HFF-Myc (cell line): ENCODE measurements around the gene DMBT1.

Experiments
- DNase-seq: peaks from one replicate; pipeline ENCODE4 v3.0.0-alpha.2; 2011; ENCODE audit warnings: low read depth; ENCODE audit errors: extremely low read depth
- H3K4me3 ChIP-seq: replicated peaks from 2 replicates; pipeline ENCODE4 v1.5.1; 2011; ENCODE audit warnings: low read depth, mild to moderate bottlenecking, control low read depth, low read length
- TF ChIP-seq, protein P1 (sequence below): IDR thresholded peaks from 2 replicates; pipeline ENCODE4 v1.5.1; 2012; ENCODE audit warnings: mild to moderate bottlenecking, low read depth, low read length, control low read depth; ENCODE audit errors: missing control alignments

Gene DMBT1

DNA sequence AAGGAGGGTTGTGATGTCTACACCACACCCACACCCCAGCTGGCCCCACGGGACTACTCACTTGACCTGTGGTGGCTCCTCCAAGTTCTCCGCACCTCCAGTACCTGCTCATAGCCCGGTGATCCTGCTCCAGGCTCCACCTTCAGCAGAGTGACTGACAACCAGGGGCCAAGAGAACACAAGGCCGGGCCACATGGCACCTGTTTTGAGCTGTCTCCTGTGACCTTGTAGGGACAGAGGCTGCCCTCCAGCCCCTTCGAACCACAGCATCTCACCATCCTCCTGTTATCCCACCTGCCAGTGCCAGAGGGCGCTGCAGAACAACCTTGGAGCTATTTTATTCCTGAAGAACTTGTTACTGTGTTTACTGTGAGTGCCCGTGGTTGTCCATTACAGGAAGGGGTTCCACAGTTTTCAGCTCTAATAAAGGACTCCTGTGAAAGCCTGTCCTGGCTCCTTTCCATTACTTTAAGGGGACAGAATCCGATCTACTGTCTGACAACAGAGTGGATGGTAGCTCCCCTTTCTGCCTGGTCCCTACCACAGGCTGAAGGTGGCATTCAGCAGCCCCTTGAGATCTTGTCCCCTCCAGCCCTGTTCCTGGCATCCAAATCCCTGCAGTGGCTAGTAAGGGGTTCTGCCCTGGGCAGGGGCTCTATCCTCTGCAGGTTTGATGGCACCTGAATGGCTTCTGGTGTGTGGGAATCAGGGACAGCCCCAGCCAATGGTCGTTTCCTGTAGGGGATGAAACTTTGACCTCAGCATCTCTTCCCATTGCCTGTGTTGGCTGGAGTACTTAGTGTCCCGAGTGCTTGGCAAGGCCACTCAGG is 88.3 kb downstream of the DMBT1 start:
- TF ChIP-seq, protein P1, sequence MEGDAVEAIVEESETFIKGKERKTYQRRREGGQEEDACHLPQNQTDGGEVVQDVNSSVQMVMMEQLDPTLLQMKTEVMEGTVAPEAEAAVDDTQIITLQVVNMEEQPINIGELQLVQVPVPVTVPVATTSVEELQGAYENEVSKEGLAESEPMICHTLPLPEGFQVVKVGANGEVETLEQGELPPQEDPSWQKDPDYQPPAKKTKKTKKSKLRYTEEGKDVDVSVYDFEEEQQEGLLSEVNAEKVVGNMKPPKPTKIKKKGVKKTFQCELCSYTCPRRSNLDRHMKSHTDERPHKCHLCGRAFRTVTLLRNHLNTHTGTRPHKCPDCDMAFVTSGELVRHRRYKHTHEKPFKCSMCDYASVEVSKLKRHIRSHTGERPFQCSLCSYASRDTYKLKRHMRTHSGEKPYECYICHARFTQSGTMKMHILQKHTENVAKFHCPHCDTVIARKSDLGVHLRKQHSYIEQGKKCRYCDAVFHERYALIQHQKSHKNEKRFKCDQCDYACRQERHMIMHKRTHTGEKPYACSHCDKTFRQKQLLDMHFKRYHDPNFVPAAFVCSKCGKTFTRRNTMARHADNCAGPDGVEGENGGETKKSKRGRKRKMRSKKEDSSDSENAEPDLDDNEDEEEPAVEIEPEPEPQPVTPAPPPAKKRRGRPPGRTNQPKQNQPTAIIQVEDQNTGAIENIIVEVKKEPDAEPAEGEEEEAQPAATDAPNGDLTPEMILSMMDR = peak; percentile 73
- DNase-seq = peak; percentile 3
- H3K4me3 ChIP-seq = no peak overlapping the region

DNA sequence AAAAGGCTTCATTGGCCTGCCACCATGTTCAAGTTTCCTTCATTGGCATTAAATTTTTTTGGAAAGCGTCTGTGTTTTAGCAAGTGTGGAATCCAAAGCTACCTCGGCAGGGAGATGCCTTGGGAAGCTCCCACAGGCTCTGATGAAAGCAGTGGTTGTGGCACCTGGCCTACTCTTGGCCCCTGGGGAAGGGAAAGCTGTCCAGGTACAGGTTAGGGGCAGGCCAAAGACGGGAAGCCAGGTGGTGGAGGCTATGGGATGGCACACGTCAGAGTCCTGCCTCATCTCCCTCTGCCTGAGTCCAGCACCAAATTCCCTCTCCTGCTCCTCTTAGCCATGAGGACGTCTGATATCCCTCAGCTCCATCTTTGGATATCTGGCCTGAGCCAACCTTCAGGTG is 89.3 kb downstream of the DMBT1 start:
- no peak for DNase-seq
- H3K4me3 ChIP-seq = no peak overlapping the region
- TF ChIP-seq, protein P1 = no peak

- TF ChIP-seq, protein P1 = no peak
- no peak for DNase-seq
- no peak overlapping the region for H3K4me3 ChIP-seq
Measured at GRCh38 chr10:122650331-122650730, 89.8 kb downstream of the DMBT1 start.

DNA sequence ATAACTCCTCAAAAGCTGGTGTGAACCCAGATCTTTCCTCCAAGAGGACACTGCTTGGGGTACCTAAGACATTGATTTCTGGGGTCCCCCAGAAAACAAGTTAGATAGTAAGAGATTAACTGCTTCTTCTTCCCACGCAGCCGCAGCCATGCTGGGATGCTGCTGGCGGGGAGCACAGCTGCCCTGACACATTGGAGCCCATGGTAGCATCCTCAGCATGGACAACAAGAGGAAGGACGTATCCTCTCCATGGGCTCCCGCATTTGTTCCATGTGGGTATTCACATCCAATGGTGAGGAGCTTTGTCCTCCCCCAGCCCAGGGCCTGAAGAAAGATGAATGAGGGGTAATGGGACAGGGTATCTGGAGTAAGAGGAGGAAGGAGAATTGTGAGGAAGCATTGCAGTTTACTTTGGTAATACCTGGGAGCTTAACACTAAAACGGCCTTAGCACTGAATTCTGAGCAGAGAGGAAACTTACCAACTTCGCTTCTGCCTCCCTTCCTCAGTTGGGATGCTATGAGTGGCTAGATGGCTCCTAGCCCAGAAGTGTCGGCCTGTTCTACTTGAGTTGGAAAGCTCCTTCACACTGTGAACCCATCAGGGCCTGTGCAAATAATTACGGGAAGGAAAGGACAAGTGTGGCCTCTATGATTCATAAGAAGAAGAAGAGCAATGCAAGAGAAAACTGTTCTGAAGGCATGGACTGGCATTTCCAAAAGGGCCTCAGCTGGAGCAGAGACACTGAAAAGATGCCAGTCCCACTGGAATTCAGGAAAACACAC is 95.2 kb downstream of the DMBT1 start:
- no peak for DNase-seq
- TF ChIP-seq, protein P1 = no peak
- no peak overlapping the region for H3K4me3 ChIP-seq

DNA sequence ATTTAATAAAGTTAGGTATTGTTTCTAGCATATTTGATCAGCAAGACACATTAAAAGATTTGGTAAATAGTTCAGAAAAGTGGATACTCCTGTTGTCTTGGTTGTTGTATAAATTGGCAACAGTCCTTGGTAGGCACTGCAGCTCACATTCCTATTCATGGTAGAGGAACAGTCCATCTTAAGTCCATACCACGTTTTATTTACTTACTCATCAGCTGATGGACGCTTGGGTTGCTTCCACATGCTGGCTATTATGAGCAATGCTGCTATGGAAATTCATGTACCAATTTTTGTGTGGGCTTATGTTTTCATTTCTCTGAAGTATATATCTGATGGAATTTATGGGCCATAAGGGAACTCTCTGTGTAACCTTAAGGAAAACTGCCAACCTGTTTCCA is 95.8 kb downstream of the DMBT1 start:
- TF ChIP-seq, protein P1 = no peak
- no peak for DNase-seq

GRCh38 chr10:122656741-122657140 is 96.2 kb downstream of the DMBT1 start:
- TF ChIP-seq, protein P1 = no peak
- DNase-seq = no peak

More for the DNA sequence above, 95.8 kb downstream of the DMBT1 start:
- no peak overlapping the region for H3K4me3 ChIP-seq

More at GRCh38 chr10:122656741-122657140, 96.2 kb downstream of the DMBT1 start:
- no peak overlapping the region for H3K4me3 ChIP-seq
